Activated T-helper 1 cell treated with anti-CD3 and anti-CD28 coated beads, Interleukin-12 subunit alpha, Interleukin-12 subunit beta, Interleukin-2, Interleukin-4 antibody, amounts not matched to agents 30 ng/mL and 10 ng/mL and 1 ng/mL, durations not matched to agents 14 hours and 24 hours and 36 hours (primary cell): ENCODE measurements around the gene HECA. TPM values are rescaled to one million over a fixed set of nuclear protein-coding genes. Genes with fewer than 3 reads are reported as not detected.
"Not testable (repeated sequence)": the region's sequence is repeated elsewhere in the genome, so short reads cannot be mapped to it uniquely, and the experiment has no call there.

Experiments used
- DNase-seq: peaks from one replicate; pipeline ENCODE4 v3.0.0; 2021; ENCODE audit warnings: low spot score
- H3K27ac Mint-ChIP-seq: one replicate; pipeline ENCODE4 v1.8.0; 2021; ENCODE audit warnings: mild to moderate bottlenecking, mixed read lengths
- H3K27me3 Mint-ChIP-seq: one replicate; pipeline ENCODE4 v1.8.0; 2022; ENCODE audit warnings: mild to moderate bottlenecking, moderate library complexity, mixed read lengths; ENCODE audit not compliant: insufficient read depth
- H3K36me3 Mint-ChIP-seq: one replicate; pipeline ENCODE4 v1.8.0; 2021; ENCODE audit warnings: low read depth, mixed read lengths
- H3K4me1 Mint-ChIP-seq: one replicate; pipeline ENCODE4 v1.8.0; 2021; ENCODE audit warnings: low read depth, mixed read lengths
- H3K4me3 Mint-ChIP-seq: one replicate; pipeline ENCODE4 v1.8.0; 2021; ENCODE audit warnings: mild to moderate bottlenecking, moderate library complexity, mixed read lengths
- H3K9me3 Mint-ChIP-seq: one replicate; pipeline ENCODE4 v1.8.0; 2021; ENCODE audit warnings: mixed read lengths
- intact Hi-C: fragments of 100-400 bp; cut with micrococcal nuclease; formaldehyde crosslinking; loops from one replicate; pipeline ENCODE4 v1.15.1; 2024
- total RNA-seq: library from RNA; stranded (reverse); gene quantifications from 2 replicates; pipeline ENCODE4 v1.2.3, GENCODE V29; 2022

Gene HECA
- total RNA-seq, 1 donor from 2014 or later, result 49.9 TPM

GRCh38 chr6:139124887-139125672, 9.8 kb upstream of the HECA start:
- peaks cover 13% of the 10 kb centered on the region for H3K9me3 Mint-ChIP-seq
- H3K36me3 Mint-ChIP-seq, result peaks cover 5% of the 10 kb centered on the region
- H3K27ac Mint-ChIP-seq, result peak overlapping the region; percentile 92
- peaks cover 33% of the 10 kb centered on the region for H3K4me1 Mint-ChIP-seq
- peak; percentile 77 for DNase-seq
- H3K27me3 Mint-ChIP-seq, result no peaks in the 10 kb centered on the region
- H3K4me3 Mint-ChIP-seq, result peak overlapping the region; percentile 47
- intact Hi-C loops, result loop anchor here (1.0 to 5.0 kb wide), 14 partner anchors 9 to 352 kb away; partner anchors contain the start of genes ABRACL, CCDC28A, REPS1 and TXLNB

- H3K27me3 Mint-ChIP-seq, result no peaks in the 10 kb centered on the region
- peaks cover 34% of the 10 kb centered on the region for H3K4me1 Mint-ChIP-seq
- peaks cover 2% of the 10 kb centered on the region for H3K36me3 Mint-ChIP-seq
- DNase-seq, result no peak
- H3K9me3 Mint-ChIP-seq, result peaks cover 5% of the 10 kb centered on the region
- H3K27ac Mint-ChIP-seq, result peak overlapping the region; percentile 92
- intact Hi-C loops, result loop anchor here (5.0 kb wide), 2 partner anchors 99 to 309 kb away; partner anchors contain the start of gene ABRACL
- H3K4me3 Mint-ChIP-seq, result peak overlapping the region; percentile 21
Measured at GRCh38 chr6:139126255-139126654, 8.6 kb upstream of the HECA start.

GRCh38 chr6:139126931-139127330, 7.9 kb upstream of the HECA start:
- H3K27me3 Mint-ChIP-seq, result no peaks in the 10 kb centered on the region
- H3K4me1 Mint-ChIP-seq, result peaks cover 40% of the 10 kb centered on the region
- DNase-seq, result no peak
- H3K4me3 Mint-ChIP-seq, result no peak overlapping the region
- peaks cover 2% of the 10 kb centered on the region for H3K36me3 Mint-ChIP-seq
- peaks cover 4% of the 10 kb centered on the region for H3K9me3 Mint-ChIP-seq
- peak overlapping the region; percentile 92 for H3K27ac Mint-ChIP-seq
- intact Hi-C loops, result loop anchor here (5.0 kb wide), 2 partner anchors 100 to 310 kb away; partner anchors contain the start of gene ABRACL

- Mint-ChIP-seq H3K27me3 (no peaks in the 10 kb centered on the region), H3K36me3 (no peaks in the 10 kb centered on the region), H3K4me3 (no peak overlapping the region), H3K9me3 (peaks cover 4% of the 10 kb centered on the region), H3K4me1 (peaks cover 64% of the 10 kb centered on the region), H3K27ac (no peak overlapping the region)
- DNase-seq, result no peak
- intact Hi-C loops, result loop anchor here (5.0 kb wide), 2 partner anchors 102 to 312 kb away; partner anchors contain the start of gene ABRACL
Measured at GRCh38 chr6:139129284-139129683, 5.6 kb upstream of the HECA start.

- H3K36me3 Mint-ChIP-seq, result peaks cover 7% of the 10 kb centered on the region
- peak overlapping the region; percentile 67 for H3K4me3 Mint-ChIP-seq
- intact Hi-C loops, result no loop called here
- peaks cover 1% of the 10 kb centered on the region for H3K9me3 Mint-ChIP-seq
- H3K27ac Mint-ChIP-seq, result peak overlapping the region; percentile 61
- peaks cover 49% of the 10 kb centered on the region for H3K4me1 Mint-ChIP-seq
- DNase-seq, result no peak
- H3K27me3 Mint-ChIP-seq, result no peaks in the 10 kb centered on the region
Measured at GRCh38 chr6:139131736-139132280, 3.1 kb upstream of the HECA start.

- Mint-ChIP-seq H3K36me3 (peaks cover 20% of the 10 kb centered on the region), H3K4me3 (peak overlapping the region; percentile 45), H3K4me1 (peaks cover 63% of the 10 kb centered on the region), H3K27me3 (no peaks in the 10 kb centered on the region), H3K9me3 (no peaks in the 10 kb centered on the region), H3K27ac (peak overlapping the region; percentile 79)
- intact Hi-C loops, result loop anchor here (1.0 kb wide), 1 partner anchor 8 kb away; no protein-coding TSS in a partner anchor
- DNase-seq, result no peak
Measured at GRCh38 chr6:139133262-139134063, 1.4 kb upstream of the HECA start.

GRCh38 chr6:139134064-139134395, 850 bp upstream of the HECA start:
- H3K27me3 Mint-ChIP-seq, result no peaks in the 10 kb centered on the region
- intact Hi-C loops, result loop anchor here (1.0 kb wide), 1 partner anchor 9 kb away; no protein-coding TSS in a partner anchor
- H3K36me3 Mint-ChIP-seq, result peaks cover 22% of the 10 kb centered on the region
- H3K4me1 Mint-ChIP-seq, result peaks cover 68% of the 10 kb centered on the region
- H3K9me3 Mint-ChIP-seq, result no peaks in the 10 kb centered on the region
- H3K27ac Mint-ChIP-seq, result peak overlapping the region; percentile 79
- no peak for DNase-seq
- H3K4me3 Mint-ChIP-seq, result no peak overlapping the region

GRCh38 chr6:139135578-139136545, 982 bp downstream of the HECA start:
- Mint-ChIP-seq H3K4me1 (peaks cover 80% of the 10 kb centered on the region), H3K27me3 (no peaks in the 10 kb centered on the region), H3K36me3 (peaks cover 24% of the 10 kb centered on the region), H3K9me3 (no peaks in the 10 kb centered on the region), H3K27ac (peak overlapping the region; percentile 84), H3K4me3 (peak overlapping the region; percentile 85)
- DNase-seq, result peak; percentile 60
- intact Hi-C loops, result loop anchor here (1.0 kb wide), 4 partner anchors 8 to 238 kb away; partner anchors contain the start of gene CITED2

GRCh38 chr6:139137706-139138105, 2.8 kb downstream of the HECA start:
- H3K9me3 Mint-ChIP-seq, result no peaks in the 10 kb centered on the region
- peak overlapping the region; percentile 85 for H3K4me3 Mint-ChIP-seq
- no peaks in the 10 kb centered on the region for H3K27me3 Mint-ChIP-seq
- H3K4me1 Mint-ChIP-seq, result peaks cover 72% of the 10 kb centered on the region
- DNase-seq, result no peak
- intact Hi-C loops, result no loop called here
- peaks cover 24% of the 10 kb centered on the region for H3K36me3 Mint-ChIP-seq
- H3K27ac Mint-ChIP-seq, result peak overlapping the region; percentile 84

GRCh38 chr6:139140854-139141253, 6.0 kb downstream of the HECA start:
- intact Hi-C loops, result loop anchor here (10.0 kb wide), 2 partner anchors 1444 to 1466 kb away; no protein-coding TSS in a partner anchor
- H3K27ac Mint-ChIP-seq, result peak overlapping the region; percentile 76
- peaks cover 26% of the 10 kb centered on the region for H3K36me3 Mint-ChIP-seq
- not testable (repeated sequence) for H3K9me3 Mint-ChIP-seq, H3K27me3 Mint-ChIP-seq, DNase-seq
- peak overlapping the region; percentile 80 for H3K4me3 Mint-ChIP-seq
- H3K4me1 Mint-ChIP-seq, result peaks cover 83% of the 10 kb centered on the region

GRCh38 chr6:139142262-139142661, 7.4 kb downstream of the HECA start:
- no peak overlapping the region for H3K27ac Mint-ChIP-seq
- intact Hi-C loops, result loop anchor here (10.0 kb wide), 2 partner anchors 1443 to 1467 kb away; no protein-coding TSS in a partner anchor
- H3K4me1 Mint-ChIP-seq, result peaks cover 88% of the 10 kb centered on the region
- H3K4me3 Mint-ChIP-seq, result no peak overlapping the region
- peaks cover 19% of the 10 kb centered on the region for H3K36me3 Mint-ChIP-seq
- no peak for DNase-seq
- no peaks in the 10 kb centered on the region for H3K27me3 Mint-ChIP-seq
- no peaks in the 10 kb centered on the region for H3K9me3 Mint-ChIP-seq
